Activated T-cell treated with anti-CD3 and anti-CD28 coated beads for 24 hours (primary cell): Measurements from ENCODE around the gene SLC10A2.
"Not testable (repeated sequence)": the region's sequence is repeated elsewhere in the genome, so short reads cannot be mapped to it uniquely, and the experiment has no call there.

Experiments
- DNase-seq: peaks from one replicate; pipeline ENCODE4 v3.0.0-alpha.2; 2020; ENCODE audit warnings: low read depth

SLC10A2 gene, protein sequence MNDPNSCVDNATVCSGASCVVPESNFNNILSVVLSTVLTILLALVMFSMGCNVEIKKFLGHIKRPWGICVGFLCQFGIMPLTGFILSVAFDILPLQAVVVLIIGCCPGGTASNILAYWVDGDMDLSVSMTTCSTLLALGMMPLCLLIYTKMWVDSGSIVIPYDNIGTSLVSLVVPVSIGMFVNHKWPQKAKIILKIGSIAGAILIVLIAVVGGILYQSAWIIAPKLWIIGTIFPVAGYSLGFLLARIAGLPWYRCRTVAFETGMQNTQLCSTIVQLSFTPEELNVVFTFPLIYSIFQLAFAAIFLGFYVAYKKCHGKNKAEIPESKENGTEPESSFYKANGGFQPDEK

GRCh38 chr13:103066079-103066780, at the start of gene SLC10A2:
SLC10A2 (minus strand) TSS chr13:103066417; CDS start chr13:103066249, 168 bp downstream.
- no peak for DNase-seq

- no peak for DNase-seq
Observed at GRCh38 chr13:103107580-103107979, 41.4 kb upstream of the SLC10A2 start.

- DNase-seq, result no peak
Observed at GRCh38 chr13:103104340-103104739, 38.1 kb upstream of the SLC10A2 start.

DNA sequence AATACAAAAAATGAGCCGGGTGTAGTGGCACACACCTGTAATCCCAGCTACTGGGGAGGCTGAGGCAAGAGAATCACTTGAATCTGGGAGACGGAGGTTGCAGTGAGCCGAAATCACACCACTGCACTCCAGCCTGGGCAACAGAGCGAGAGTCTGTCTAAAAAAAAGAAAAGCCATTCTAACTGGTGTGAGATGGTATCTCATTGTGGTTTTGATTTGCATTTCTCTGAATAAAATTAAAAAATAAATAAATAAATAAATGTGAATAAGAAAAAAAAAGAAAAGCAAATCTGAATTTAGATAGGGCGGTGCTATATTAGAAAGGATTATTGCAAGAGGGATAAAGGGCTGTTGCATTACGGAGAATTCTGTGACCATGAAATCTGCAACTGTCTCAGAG, 37.2 kb upstream of the SLC10A2 start:
- DNase-seq, result not testable (repeated sequence)

DNA sequence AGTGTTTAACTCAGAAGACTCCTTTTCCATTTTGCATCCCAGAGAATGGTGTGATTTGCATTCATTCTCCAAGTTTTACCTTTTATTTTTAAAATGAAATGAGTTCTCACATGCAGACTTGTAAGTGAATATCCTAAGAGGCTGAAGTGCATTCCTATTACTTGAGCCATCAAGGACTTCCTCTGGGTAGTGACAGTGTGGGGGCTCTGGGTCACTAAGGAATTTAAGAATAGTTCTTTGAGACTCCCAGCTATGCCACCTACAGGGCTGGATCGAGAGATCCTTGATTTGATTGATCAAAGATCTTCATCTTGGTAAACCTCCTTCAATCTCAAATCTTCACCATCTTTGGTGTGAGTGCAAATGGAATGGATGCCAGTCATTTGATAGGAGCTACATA, 36.3 kb upstream of the SLC10A2 start:
- DNase-seq, result no peak

- no peak for DNase-seq
Observed at GRCh38 chr13:103101901-103102300, 35.7 kb upstream of the SLC10A2 start.

- no peak for DNase-seq
Observed at GRCh38 chr13:103101500-103101899, 35.3 kb upstream of the SLC10A2 start.

DNA sequence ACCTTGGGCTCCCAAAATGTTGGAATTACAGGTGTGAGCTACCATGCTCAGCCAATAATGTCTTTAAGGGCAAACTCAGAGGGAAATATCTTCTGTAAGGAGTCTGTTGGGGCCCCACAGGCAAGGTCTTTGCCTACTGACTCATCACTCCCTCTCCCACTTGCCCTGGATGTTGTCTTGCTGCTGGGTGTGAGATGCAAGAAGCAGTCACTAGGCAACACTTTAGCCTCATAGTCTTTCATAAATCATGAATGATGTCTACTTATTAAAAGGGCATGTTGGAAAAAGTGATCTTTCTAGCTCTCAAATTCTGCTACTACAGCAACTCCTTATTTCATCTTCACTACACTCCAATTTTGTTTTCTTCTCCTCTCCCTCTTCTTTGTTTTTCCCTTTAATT, 34.6 kb upstream of the SLC10A2 start:
- DNase-seq, result no peak

DNA sequence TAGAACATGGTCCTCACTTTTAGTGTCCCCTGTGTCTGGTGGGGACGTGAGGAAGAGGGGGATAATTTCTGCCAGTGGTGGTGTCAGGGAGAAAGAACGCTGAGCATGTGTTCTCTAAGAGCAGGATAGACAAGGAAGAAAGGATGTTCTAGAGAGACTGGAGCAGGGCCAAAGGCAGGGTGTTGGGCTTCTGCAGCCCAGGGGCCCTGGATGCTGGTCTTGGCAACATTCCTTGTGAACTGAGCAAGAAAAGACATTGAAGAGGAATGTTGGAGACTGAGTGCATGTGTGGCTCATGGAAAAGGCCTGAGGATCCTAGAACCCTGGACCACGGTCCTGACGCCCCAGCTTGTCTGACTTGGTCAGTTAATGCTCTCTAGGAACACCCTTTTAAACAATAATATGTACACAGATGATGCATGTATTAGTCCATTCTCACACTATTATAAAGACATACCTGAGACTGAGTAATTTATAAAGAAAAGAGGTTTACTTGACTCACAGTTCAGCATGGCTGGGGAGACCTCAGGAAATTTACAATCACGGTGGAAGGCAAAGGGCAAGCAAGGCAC, 33.6 kb upstream of the SLC10A2 start:
- DNase-seq, result no peak

DNA sequence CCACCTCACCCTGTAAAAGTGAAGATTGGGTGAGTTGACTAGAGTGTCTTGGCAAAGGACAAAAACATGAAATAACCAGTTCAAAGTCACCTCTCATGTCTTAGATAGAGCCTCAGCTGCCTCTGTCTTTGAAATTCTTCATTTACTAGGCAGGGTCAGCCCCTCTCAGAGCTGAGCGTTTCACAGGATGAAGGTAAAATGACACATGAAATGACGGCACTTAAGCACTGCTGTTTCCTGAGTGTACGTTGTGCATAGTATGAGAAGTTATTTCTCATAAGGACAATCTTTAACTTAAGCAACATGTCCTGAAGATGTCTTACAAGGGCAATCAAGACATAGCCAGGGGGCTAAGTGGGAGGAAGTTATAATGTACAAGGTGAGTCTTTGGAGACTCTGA, 32.3 kb upstream of the SLC10A2 start:
- no peak for DNase-seq

- DNase-seq, result no peak
Observed at GRCh38 chr13:103097366-103097928, 31.2 kb upstream of the SLC10A2 start.

DNA sequence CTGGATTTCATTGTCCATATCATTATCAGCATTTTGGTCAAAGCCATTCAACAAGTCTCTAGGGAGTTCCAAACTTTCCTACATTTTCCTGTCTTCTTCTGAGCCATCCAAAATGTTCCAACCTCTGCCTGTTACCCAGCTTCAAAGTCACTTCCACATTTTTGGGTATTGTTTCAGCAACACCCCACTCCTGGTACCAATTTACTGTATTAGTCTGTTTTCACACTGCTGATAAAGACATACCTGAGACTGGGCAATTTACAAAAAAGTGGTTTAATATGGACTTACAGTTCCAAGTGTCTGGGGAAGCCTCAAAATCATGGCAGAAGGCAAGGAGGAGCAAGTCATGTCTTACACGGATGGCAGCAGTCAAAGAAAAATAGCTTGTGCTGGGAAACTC, 27.4 kb upstream of the SLC10A2 start:
- not testable (repeated sequence) for DNase-seq

GRCh38 chr13:103087275-103087674, 21.1 kb upstream of the SLC10A2 start:
- DNase-seq, result no peak

DNA sequence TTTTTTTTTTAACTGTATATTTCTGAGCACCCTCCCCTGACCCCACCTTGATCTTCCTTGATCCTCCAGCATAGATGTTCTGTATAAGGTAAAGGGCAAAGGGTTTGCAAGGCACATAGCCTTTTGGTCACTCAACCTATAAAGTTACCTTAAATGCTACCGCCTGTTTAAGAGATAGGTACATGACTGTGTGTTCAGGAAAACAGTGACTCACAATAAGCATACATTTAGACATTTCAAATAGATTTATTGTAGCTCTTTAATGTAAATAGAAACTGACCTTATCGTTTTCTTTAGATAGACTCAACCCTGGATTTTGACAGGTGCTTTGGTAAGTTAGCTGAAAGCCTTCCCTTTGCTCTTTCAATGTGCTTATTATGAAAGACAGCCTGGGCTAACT, 15.2 kb upstream of the SLC10A2 start:
- DNase-seq, result no peak

DNA sequence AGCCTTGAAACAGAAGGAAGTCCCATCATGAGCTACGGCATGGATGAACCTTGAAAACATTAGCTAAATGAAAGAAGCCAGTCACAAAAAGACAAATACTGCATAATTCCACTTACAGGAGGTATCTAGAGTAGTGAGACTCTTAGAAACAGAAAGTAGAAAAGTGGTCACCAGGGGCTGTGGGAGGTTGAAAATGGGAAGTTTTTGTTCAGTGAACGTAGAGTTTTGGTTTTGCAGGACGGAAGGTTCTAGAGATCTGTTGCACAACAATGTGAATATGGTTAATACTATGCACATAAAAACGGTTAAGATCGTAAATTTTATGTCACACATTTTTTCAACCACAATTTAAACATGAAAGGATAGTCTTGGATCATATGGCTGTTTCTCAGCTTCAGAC, 11.9 kb upstream of the SLC10A2 start:
- no peak for DNase-seq

DNA sequence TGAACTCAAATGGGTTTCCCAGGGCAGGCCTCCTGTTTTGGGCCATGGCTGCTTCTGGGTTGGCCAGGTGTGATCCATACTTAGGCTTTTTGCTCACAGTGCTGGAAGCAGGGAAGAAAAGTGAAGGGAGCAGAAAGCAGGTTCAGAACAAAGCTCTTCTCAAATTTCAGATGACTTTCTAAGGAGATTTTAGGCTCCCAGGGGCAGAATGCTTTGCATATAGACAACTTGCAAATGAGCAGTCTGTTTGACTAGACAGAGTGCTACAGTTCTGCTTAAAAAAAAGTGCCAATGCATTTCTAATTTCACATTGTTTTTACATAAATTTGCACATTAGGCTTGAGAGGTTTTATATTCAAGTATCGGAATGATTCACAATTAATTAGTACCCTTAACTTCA, 2.6 kb upstream of the SLC10A2 start:
- no peak for DNase-seq

- no peak for DNase-seq
Observed at GRCh38 chr13:103067751-103068555, 1.7 kb upstream of the SLC10A2 start.

DNA sequence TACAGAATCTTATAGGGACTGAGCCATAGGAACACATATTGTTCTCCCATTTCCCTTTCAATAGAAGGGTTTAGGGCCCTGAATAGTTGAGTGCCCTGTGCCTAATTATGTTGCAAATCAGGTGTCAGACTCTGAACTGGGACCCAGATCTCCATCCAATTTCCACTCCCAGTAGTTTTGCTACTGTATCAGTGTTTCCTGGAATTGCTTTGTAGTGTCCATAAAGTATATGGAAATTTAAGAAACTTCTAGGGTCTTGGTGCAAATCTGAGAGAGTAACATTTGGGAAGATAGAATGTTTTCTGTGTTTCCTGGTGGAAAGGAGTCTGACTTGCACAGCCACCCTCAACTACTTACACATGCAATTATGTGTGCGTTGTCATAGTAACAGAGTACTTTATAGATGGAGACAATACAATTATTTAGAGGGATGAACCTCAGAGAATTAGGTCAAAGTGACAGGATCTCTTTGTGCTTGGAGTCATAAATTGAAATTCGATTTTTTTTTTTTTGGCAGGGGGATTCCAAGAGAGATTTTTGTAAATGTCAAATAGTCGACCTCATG, 646 bp upstream of the SLC10A2 start:
- no peak for DNase-seq

GRCh38 chr13:103063376-103063775, 2.8 kb downstream of the SLC10A2 start:
- DNase-seq, result no peak

DNA sequence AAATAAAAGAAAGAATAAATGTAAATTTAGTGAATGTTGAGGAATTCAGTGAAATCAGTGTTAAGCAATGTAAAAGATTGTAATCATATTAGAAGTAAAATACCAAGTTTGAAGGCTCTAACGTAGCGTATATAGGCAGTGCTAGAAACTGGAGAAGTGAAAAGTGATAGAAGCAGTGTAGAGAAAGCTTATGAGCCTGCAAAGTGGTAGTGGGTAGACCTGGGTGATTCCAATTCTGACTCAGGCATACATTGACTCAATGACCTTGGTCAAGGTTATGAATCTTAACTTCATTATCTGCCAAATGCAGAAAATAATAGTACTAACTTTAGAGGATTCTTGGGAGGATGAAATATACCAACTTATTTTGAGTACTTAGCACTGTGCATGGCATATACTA, 4.1 kb downstream of the SLC10A2 start:
- DNase-seq, result no peak

- DNase-seq, result no peak
Observed at GRCh38 chr13:103056008-103056407, 10.2 kb downstream of the SLC10A2 start.

- DNase-seq, result no peak
Observed at GRCh38 chr13:103055166-103055565, 11.1 kb downstream of the SLC10A2 start.
